T47D (cell line): Measurements from ENCODE around the gene ASMTL.
"Not testable (repeated sequence)": the region's sequence is repeated elsewhere in the genome, so short reads cannot be mapped to it uniquely, and the experiment has no call there.

Experiments
- DNase-seq, 2 experiments: peaks; one replicate each; pipeline versions ENCODE4 v3.0.0 to v3.0.0-alpha.2; 2011 to 2012; ENCODE audit warnings: low read depth in 1 of 2, low spot score in 1 of 2
- JUND ChIP-seq: IDR thresholded peaks from 2 replicates; pipeline ENCODE4 v1.6.1; 2012; ENCODE audit warnings: low read depth
- in situ Hi-C: cut with HindIII; loops from 2 replicates; pipeline ENCODE4 v1.10.0; 2016; ENCODE audit warnings: low sequenced_read_pairs, low pct_unique_long_range_greater_than_20kb

ASMTL gene

DNA sequence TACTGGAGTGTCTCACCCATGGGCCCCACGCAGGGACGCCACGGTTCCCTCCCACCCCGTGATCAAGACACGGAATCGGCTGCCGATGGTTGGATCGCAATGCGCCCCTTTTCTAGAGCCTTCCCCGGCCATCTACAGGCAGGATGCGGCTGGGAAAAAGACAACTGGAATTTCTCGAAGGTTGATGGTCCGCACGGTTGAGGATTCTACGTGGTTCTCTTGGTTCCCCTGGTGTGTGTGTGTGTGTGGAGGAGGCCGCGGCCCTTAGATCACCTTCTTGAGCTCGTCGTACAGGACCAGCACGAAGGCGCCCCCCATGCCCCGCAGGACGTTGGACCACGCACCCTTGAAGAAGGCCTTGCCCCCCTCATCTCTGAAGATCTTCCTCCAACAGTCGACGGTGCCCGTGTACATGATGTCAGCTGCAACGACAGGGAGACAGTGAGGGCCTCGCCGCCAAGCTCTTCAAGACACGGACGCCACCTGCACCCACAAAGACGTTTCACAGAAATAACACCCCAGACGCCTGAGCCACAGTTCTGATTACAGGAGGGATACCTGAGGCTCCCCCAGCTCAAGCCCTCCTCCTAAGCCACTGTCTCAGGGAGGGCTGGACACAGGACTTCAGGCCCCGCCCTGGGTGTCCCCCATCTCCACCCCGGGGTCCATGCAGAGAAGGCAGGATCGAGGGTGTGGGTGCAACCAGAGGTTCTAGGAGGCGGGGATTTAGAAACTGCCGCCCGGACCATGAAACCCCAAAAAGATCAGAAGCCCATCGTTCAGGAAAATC is 66.2 kb downstream of the ASMTL start:
- in situ Hi-C loops = no loop called here
- DNase-seq = no peak
- TF ChIP-seq JUND = no peak

DNA sequence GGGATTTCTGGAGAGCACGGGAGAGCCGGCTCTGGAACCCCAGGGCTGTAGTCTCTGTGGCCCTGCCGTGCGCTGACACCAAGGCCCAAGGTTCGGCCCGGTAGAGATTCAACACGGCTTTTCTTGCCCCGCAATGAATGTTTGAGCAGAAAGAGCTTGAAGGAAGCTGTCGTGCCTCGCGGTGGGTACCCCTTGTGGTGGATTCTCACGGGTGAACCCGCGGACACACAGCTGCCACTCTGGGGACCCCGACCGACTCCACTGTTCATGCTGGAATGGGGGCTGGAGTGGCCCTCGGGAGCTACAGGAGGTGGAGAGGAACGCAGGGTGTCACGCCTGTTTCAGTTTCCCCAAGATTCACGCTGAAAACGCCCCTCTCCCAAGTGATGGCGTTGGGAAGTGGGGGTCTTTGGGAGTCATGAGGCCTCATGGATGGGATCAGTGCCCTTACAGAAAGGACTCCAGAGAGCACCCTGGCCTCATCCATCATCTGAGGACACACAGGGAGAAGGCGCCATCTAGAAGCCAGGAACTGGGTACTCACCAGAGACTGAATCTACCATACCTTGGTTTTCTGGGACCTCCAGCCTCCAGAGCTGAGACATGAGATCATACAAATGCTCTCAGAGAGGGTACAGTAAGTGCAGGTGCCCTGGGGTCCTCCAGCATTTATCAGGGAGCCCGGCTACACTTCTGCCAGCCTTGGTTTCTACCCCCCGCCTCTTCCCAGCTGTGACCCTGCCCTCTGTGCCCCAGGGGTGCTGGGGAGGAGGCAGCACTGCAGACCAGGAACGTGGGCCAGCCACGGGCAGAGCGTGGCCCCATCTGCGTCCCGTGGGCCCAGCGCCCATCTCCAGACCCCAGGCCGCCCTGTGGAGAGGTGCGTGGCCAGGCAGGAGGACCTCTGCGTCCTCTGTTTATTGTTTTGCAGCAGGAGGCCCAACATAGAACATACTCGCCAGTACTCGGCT is 67.2 kb downstream of the ASMTL start:
- no peak for TF ChIP-seq JUND
- in situ Hi-C loops = no loop called here
- DNase-seq = no peak

DNA sequence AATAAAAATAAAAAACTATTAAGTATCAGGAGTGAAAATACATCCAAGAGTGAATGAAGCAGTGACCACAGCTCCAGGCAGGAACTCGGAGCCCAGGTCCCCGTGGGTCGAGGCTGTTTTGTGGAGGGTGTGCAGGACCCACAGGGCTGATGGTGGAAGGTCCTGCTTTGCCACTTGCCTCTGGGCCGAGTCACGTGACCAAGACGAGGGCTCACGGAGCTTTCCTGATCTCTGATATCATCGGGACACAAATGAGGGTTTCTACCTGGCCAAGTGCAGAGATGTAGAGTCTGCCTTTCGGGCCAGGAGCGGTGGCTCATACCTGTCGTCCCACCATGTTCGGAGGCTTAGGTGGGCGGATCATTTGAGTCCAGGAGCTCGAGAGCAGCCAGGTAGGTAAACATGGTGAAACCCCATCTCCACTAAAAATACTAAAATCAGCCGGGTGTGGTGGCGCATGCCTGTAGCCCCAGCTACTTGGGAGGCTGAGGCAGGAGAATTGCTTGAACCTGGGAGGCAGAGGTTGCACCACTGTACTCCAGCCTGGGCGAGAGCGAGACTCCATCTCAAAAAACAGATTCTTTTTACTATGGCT is 68.0 kb downstream of the ASMTL start:
- TF ChIP-seq JUND = no peak
- no peak for DNase-seq
- in situ Hi-C loops = no loop called here

DNA sequence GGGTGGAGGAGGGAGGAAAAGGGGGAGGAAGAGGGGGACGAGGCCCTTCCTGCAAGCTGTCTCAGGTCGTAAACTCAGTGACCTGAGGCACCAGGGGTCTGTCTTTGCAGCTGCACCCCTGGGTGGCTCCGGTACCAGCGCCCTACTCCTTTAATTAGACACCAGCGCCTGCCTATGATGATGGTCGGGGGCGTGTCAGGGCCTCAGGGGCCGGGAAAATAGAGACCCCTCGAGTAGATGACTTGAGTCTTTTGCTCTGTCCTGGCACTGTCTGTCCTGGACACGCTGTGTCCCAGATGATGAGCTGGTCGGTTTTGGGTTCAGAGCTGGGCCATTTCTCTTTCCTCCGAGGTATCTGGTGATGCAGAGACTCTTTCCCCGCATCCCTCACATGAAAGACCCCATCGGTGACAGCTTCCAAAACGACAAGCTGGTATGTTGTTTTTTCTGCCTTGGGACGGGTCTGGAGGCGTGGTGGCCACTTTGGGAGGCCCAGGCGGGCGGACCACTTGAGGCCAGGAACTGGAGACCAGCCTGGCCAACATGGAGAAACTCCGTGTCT is 72.0 kb downstream of the ASMTL start:
- no peak for TF ChIP-seq JUND
- in situ Hi-C loops = no loop called here
- DNase-seq = peak in 1 of 2 experiments; percentile 32

DNA sequence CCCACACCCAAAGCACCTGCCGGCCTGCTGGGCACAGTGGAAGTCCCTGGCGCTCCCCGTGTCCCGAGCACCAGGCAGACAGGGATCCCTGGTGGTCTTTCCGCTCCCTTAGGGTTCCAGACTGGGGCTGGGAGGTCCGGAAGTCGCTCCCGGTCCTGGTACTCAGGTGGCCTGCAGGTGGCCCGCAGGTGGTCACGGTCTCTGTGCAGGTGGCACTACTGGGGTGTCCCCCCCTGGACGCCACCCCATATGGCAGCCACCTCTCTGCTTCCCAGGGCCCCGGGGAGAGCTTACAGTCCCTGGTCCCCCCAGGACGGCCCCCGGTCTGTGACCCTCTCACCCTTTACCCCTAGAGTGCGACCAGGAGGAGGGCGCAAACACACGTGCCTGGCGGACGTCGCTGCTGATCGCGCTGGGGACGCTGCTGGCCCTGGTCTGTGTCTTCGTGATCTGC is 74.4 kb downstream of the ASMTL start:
- no peak for DNase-seq
- no peak for TF ChIP-seq JUND
- in situ Hi-C loops = no loop called here

DNA sequence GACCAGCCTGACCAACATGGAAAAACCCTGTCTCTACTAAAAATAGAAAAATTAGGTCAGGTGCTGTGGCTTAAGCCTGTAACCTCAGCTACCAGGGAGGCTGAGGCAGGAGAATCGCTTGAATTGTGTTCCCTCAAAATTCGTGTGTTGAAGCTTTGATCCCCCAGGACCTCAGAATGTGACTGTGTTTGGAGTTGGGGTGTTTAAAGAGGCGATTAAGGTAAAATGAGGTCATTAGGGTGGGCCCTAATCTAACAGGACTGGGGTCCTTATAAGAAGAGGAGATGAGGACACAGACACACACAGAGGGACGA is 84.4 kb downstream of the ASMTL start:
- TF ChIP-seq JUND = no peak
- in situ Hi-C loops = no loop called here
- DNase-seq = no peak

DNA sequence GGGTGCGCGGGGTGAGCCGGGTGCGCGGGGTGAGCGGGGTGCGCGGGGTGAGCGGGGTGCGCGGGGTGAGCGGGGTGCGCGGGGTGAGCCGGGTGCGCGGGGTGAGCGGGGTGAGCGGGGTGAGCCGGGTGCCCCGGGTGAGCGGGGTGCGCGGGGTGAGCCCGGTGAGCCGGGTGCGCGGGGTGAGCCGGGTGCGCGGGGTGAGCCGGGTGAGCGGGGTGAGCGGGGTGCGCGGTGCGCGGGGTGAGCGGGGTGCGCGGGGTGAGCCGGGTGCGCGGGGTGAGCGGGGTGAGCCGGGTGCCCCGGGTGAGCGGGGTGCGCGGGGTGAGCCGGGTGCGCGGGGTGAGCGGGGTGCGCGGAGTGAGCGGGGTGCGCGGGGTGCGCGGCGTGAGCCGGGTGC is 86.3 kb downstream of the ASMTL start:
- DNase-seq, in situ Hi-C loops: not testable (repeated sequence)

DNA sequence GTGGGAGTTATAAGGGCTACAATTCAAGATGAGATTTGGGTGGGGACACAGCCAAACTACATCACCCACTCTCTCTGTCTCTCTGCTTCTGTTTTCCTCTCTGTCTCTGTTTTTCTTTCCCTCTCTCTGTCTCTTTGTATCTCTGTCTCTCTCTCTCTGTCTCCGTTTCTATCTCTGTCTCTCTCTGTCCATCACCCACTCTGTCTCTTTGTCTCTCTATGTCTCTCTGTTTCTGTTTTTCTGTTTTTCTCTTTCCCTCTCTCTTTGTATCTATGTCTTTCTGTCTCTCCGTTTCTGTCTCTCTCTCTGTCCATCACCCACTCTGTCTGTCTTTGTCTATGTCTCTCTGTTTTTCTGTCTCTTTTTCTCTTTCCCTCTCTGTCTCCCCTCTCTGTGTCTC is 90.8 kb downstream of the ASMTL start:
- DNase-seq = no peak
- in situ Hi-C loops = no loop called here
- TF ChIP-seq JUND = no peak

DNA sequence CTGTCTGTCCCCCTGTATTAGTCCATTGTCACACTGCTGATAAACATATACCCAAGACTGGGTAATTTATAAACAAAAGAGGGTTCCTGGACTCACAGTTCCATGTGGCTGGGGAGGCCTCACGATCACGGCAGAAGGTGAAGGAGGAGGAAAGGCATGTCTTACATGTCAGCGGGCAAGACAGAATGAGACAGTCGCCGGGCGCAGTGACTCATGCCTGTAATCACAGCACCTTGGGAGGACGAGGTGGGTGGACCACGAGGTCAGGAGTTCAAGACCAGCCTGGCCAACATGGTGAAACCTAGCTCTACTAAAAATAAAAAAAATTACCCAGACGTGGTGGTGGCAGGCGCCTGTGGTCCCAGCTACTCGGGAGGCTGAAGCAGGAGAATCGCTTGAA is 91.4 kb downstream of the ASMTL start:
- TF ChIP-seq JUND = no peak
- in situ Hi-C loops = no loop called here
- no peak for DNase-seq

DNA sequence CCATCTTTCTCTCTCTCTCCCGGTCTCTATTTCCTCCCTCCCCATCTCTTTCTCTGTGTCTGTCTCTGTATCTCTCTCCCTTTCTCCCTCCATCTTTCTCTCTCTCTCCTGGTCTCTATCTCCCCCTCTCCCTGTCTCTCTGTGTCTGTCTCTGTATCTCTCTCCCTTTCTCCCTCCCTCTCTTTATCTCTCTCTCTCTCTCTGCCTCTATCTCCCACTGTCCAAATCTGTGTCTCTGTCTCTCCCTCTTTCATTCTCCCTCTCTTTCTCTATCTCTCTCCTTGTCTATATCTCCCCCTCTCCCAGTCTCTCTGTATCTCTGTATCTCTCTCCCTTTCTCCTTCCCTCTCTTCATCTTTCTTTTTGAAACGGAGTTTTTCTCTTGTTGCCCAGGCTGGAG is 92.5 kb downstream of the ASMTL start:
- DNase-seq = no peak
- no peak for TF ChIP-seq JUND
- in situ Hi-C loops = no loop called here

DNA sequence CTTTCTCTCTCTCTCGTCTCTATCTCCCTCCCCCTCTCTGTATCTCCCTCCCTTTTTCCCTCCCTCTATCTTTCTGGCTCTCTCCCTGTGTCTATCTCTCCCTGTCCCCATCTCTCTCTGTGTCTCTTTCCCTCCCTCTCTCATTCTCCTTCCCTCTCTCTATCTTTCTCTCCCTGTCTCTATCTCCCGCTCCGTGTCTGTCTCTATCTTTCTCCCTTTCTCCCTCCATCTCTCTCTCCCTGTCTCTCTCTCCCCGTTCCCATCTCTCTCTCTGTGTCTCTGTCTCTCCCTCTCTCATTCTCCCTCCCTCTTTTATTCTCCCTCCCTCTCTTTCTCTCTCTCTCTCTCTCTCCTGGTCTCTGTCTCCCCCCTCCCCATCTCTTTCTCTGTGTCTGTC is 93.2 kb downstream of the ASMTL start:
- in situ Hi-C loops = no loop called here
- no peak for TF ChIP-seq JUND
- DNase-seq = no peak

DNA sequence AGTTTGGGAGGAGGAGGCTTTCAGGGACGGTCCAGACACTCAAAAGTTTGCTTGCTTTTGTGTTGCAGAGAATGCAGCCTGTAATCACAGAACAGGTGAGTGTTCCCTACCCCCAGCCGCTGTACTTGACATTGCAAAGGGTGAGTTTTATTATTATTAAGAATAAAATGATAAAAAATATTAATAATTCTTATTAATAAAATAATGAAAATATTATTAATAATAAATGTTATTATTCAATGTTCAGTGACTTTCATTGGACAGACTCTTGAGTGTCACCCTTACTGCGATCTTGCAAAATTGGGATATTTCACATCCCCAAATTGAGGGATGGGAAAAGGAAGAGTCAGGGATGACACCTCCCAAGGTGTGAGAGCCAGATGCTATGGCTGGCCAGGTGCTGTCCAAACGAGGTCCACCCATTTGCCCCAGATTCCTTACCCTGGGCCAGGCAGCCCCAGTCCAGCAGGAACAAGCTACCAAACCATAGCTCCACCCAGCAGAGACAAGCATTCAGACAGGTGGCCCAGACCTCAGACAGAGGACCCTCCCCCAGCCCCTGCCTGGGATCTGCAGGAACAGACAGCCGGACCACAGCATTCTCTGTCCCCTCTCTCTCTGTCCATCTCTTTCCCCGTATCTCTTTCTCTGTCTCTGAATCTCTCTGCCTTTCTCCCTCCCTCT is 93.8 kb downstream of the ASMTL start:
- DNase-seq = no peak
- in situ Hi-C loops = no loop called here
- TF ChIP-seq JUND = no peak
